Mesangial cell (primary cell): ENCODE measurements around the gene TMEM74B. TPM values are rescaled to one million over a fixed set of nuclear protein-coding genes. Genes with fewer than 3 reads are reported as not detected.

ENCODE experiments used
- total RNA-seq: library from RNA; depleted of rRNA; stranded (reverse); fragments of >200 nt; gene quantifications from 2 replicates; pipeline ENCODE4 v1.2.3, GENCODE V29; 2015

Gene TMEM74B
- total RNA-seq: not detected in 2 replicates

DNA sequence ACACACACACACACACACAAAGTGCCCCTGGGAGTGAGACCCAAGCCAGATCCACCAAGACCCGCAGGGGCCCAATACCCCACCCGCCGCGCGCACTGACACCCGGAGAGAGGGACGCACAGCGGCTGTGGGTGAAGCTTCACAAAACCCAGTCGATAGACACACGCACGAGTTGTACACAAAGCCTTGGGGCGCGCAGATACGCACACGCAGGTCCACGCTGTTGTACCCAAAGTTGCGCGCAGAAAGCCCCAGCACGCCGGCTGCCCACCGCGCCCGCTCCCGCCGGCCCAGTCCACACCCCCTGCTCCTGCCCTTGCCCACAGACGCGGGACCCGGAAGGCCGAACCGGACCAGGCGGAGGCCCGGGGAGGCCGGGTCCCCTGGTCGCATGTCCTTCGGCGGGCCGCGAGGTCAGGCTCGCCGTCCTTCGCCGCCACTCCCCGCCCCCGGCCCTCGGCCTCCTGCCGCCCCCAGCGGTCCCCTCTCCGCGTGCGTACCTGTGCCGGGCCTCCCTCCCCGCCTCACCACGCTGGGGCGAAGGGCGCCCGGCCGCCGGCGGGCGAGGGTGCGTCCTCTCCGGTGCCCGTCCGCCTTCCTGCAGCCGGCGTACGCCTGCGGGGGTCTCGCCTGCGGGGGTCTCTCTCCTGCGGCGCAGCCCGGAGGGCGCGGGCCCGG lies at the start of gene TMEM74B:
Gene TMEM74B (minus strand): TSS at position 344 of the 678 bp plus-strand sequence. CDS start 1,180 bp downstream, outside the sequence.

DNA sequence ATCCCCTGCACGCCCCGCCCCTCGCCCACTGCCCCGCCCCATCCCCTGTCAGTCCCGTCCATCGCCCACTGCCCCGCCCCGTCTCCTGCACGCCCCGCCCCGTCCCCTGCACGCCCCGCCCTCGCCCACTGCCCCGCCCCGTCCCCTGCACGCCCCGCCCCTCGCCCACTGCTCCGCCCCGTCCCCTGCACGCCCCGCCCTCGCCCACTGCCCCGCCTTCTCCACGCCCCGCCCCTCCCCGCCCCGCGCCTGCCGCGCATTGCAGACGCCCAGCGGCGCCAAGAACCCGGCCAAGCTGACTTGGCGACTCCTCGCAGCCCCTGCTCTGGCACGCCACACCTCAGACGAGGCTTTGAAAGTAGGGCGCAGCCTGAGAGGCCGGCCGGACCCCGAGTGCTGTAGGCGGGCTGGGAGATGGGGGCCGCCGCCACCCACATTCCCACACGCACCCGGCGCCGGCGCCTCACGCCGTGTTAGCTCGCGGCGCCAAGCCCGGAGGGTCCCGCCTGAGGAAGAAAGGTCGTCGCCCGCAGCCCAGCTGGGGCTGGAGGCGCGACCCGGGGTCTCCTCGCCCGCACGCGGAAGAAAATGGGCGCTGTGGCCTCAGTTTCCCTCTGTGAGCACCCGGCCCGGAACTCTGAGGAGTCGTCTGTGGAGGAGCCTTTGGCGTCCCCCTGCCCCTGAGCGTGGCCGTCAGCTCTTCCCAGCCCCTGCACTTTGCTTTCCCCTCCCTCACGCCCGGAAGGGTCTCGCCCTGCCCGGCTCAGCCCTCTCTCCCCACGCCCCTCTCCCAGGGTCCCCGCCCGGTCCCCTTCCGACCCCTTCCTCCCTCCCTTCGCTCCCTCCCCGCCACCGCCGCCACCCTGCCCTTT lies 41.2 kb upstream of the TMEM74B start, which contains the start of gene RAD21L1:
Gene RAD21L1 (plus strand): TSS at position 262 of the 872 bp plus-strand sequence. CDS start 2,410 bp downstream, outside the sequence.

DNA sequence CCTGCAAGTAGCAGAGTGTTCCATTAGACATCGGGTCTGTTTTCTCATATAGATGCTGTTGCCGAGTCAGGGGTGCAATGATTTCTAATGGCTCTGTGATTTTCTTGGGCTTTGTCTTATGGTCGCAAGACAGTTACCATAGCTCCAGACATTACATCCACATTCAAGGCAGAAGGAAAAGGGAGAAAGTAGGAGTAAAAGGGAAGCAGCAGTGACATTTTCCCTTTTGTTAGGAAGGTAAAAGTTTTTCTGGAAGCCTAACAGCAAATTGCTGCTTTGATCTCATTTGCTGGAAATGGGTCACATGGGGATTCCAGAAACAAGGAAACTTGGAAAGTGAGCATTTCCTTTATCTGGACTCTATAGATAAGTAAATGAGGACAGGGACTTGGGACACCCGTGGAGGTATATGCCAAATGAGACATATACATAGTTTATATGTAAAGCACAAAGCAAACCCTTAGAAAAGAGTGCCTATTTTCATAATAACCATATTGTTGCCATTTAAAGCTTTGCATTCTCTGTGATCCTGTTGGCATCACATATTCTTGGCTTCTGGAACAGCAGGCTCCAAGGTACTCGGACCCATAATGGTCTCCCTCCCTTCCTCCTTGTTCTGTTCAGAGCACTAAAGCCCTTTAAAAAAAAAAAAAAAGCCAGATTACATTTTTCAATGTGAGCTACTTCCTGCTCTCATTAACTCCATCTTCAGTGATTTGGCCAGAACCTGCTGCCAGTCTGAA lies 18.2 kb upstream of the TMEM74B start, which contains the start of gene C20orf202:
Gene C20orf202 (plus strand): TSS at position 693 of the 743 bp plus-strand sequence. CDS start 132 bp downstream, outside the sequence.

Other genes starting within 250 kb of the TMEM74B start
- gene RSPO4, start 182.7 kb downstream of the TMEM74B start, total RNA-seq: 0.13 and 0.16 TPM in 2 replicates
- gene PSMF1, start 66.4 kb downstream of the TMEM74B start, total RNA-seq: 73.0 and 147 TPM in 2 replicates
- 0.13 TPM in 1 of 2 replicates, not detected in the other for gene C20orf202, start 18.5 kb upstream of the TMEM74B start, total RNA-seq
- not detected in 2 replicates for gene RAD21L1, start 41.1 kb upstream of the TMEM74B start, total RNA-seq
- 6.8 and 8.6 TPM in 2 replicates for gene SNPH, start 81.3 kb upstream of the TMEM74B start, total RNA-seq
- 0.65 and 2.3 TPM in 2 replicates for gene SDCBP2, start 144.2 kb upstream of the TMEM74B start, total RNA-seq
- gene FKBP1A, start 208.1 kb upstream of the TMEM74B start, total RNA-seq: 99.5 and 139 TPM in 2 replicates